ENCODE measurements around the gene ZBTB17.
"Not testable (repeated sequence)": the region's sequence is repeated elsewhere in the genome, so short reads cannot be mapped to it uniquely, and the experiment has no call there.

The ZBTB17 gene

DNA sequence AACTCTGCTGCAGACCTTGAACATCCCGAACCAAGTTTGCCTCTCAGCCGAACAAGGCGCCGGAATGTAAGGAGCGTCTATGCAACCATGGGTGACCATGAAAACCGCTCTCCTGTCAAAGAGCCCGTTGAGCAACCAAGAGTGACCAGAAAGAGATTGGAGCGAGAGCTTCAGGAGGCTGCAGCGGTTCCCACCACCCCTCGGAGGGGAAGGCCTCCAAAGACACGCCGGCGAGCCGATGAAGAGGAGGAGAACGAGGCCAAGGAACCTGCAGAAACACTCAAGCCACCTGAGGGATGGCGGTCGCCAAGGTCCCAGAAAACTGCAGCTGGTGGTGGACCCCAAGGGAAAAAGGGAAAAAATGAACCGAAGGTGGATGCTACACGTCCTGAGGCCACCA, 44.0 kb downstream of the ZBTB17 start:
- no peak for DNase-seq

DNA sequence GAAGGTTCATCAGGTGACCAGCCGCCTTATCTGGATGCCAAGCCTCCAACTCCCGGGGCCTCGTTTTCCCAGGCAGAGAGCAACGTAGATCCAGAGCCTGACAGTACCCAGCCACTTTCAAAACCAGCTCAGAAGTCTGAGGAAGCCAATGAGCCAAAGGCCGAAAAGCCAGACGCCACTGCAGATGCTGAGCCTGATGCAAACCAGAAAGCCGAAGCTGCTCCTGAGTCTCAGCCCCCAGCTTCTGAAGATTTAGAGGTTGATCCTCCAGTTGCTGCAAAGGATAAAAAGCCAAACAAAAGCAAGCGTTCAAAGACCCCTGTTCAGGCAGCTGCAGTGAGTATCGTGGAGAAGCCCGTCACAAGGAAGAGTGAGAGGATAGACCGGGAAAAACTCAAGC, 44.5 kb downstream of the ZBTB17 start:
- DNase-seq: no peak

DNA sequence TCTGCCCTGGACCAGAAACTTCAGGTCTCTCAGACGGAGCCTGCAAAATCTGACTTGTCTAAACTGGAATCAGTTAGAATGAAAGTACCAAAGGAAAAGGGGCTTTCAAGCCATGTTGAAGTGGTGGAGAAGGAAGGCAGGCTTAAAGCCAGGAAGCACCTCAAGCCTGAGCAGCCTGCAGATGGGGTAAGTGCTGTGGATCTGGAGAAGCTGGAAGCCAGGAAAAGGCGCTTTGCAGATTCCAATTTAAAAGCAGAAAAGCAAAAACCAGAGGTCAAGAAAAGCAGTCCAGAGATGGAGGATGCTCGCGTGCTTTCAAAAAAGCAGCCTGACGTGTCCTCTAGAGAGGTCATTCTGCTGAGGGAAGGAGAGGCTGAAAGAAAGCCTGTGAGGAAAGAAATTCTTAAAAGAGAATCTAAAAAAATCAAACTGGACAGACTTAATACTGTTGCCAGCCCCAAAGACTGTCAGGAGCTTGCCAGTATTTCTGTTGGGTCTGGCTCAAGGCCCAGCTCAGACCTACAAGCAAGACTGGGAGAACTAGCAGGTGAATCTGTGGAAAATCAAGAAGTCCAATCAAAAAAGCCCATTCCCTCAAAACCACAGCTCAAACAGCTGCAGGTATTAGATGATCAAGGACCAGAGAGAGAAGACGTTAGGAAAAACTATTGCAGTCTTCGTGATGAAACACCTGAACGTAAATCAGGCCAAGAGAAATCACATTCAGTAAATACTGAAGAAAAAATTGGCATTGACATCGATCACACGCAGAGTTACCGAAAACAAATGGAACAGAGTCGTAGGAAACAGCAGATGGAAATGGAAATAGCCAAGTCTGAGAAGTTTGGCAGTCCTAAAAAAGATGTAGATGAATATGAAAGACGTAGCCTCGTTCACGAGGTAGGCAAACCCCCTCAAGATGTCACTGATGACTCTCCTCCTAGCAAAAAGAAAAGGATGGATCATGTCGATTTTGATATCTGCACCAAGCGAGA, 46.6 kb downstream of the ZBTB17 start:
- DNase-seq: no peak

DNA sequence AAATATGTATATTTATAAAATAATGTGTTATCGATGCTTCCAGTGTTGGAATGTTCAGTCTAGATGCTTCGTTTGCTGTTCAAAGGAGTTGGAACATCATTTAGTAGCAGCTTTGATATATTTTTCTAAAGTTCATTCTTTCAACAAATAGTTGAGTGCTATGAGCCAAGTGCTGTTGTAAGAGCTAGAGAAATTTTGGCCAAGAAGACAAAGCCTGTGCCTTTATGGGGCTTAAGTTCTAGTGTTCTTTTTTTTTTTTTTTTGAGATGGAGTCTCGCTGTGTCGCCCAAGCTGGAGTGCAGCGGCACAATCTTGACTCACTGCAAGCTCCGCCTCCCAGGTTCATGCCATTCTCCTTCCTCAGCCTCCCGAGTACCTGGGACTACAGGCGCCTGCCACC, 49.5 kb downstream of the ZBTB17 start:
- not testable (repeated sequence) for DNase-seq

DNA sequence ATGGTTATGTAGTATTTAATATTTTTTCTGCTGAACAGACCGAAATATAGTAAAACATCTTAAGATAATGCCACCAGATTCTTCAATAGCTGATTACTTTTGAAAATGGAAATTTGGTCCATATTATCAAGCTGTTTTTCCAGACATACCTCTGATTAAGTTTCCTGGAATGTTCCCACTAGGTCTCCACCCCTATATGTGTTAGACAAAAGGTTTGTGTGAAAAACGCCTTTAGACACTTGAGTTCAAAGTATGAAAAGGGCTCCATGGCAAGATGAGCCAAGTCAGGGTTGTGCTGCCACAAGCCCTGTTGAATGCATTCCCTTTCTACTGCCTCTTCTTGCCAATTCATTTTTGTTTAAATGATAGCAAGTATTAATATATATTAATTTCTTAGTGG, 52.7 kb downstream of the ZBTB17 start:
- DNase-seq: no peak

DNA sequence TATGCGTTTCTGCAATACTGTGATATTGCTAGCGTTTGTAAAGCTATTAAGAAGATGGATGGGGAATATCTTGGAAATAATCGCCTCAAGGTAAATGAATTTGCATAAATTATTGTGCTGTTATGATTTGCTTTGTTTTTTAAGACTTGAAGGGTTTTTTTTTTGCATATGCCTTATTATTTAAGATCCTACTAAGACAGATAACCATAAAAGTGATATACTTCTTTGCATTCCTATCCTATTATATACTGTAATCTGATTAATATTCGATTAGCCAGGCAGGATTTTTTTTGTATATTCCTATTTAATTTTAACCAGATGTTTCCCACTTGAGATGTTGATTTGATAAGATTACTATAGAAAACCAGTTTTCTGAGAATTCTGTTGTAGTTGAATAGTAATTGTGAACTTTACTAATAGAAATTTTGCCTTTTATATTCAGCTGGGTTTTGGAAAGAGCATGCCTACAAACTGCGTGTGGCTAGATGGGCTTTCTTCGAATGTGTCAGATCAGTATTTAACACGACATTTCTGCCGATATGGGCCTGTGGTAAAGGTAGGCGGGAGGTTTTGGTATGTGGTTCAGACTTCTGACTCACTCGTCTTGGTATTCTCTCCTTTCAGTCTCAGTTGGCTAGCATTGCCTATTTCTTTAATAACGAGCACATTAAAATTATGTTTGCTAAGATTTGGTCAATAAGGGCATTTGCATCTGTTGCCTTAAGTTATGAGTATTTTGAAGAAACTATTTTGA, 56.8 kb downstream of the ZBTB17 start:
- no peak for DNase-seq

DNA sequence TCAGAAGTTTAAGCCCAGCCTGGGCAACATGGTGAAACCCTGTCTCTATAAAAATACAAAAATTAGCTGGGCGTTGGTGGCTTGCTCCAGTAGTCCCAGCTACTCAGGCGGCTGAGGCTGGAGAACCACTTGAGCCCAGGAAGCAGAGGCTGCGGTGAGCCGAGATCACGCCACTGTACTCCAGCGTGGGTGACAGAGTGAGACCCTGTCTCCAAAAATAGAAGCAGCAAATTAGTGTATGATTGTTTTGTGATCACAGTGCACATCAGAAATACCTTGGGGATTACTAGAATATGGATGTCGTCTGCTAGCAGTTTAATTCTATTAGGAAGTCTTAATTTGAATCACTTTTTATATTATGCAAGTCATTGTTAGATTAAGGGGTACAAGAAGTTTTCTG, 59.0 kb downstream of the ZBTB17 start:
- DNase-seq: no peak

DNA sequence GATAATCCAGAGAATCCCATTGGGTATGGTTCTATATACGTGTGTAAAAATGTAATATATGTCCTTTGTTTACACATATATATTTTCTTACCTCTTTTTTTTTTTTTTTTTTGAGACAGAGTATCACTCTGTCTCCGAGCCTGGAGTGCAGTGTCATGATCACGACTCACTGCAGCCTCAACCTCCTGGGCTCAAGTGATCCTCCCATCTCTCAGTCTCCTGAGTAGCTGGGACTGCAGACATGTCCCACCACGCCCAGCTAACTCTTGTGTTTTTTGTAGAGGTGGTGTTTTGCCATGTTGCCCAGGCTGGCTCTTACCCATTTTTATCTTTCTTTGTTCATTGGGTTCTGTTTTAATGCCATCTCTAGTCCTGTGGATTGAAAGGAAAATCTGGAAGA, 59.5 kb downstream of the ZBTB17 start:
- no peak for DNase-seq

DNA sequence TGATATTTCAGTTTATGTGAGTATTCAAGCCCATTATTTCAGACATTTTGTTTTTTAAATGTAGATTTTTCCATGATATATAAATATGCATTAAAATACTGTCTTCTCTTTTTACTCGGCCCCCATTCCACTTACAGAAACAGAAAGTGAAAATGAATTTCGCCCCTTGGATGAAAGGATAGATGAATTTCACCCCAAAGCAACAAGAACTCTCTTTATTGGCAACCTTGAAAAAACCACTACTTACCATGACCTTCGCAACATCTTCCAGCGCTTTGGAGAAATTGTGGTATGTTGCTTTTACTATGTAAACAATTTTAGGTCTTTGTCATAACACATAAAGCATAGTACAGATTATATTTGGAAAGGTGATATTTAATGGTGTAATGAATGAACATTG, 59.9 kb downstream of the ZBTB17 start:
- DNase-seq: no peak

DNA sequence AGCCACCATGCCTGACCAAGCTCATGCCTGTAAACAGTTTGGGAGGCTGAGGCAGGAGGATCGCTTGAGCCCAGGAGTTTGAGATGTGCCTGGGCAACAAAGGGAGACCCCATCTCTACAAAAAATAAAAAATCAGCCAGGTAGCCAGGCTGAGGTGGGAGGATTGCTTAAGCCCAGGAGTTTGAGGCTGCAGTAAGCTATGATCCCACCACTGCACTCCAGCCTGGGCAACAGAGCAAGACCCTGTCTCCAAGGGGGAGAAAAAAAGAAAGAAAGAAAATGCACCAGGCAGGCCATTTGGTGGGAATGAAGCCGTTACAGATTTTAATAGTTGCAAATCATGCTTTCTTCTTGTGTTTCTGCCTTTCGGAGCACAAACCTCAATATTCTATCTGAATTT, 62.3 kb downstream of the ZBTB17 start:
- DNase-seq: not testable (repeated sequence)

DNA sequence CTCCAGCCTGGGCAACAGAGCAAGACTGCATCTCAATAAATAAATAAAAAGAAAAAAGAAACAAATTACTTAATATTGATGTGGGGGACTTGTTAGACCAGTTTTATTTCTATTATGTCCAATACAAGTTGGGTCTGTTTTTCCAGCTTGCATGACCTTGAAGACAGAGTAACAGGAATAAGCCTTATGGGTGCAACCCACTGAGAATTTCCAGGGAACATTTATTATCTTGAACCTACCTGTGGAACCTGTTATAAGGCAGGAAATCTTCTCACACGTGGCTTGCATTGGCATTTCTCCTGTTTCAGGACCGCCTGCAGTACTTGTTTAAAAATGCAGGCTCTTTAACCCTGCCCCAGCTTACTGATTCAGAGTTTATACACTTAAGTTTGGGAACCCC, 64.0 kb downstream of the ZBTB17 start:
- DNase-seq: no peak

DNA sequence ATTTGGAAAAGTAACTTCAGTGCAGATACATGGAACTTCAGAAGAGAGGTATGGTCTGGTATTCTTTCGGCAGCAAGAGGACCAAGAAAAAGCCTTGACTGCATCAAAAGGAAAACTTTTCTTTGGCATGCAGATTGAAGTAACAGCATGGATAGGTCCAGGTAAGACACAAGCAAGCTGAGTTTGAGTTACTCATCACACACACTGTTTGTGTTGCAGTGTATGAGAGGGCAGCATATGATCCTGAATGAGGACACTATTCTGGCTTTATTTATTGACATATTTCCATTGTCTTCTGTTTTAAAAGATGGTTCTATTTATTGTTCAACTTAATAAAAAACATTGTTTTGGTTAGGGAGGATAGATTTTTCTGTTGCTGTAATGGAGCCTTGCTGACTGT, 64.8 kb downstream of the ZBTB17 start:
- no peak for DNase-seq

DNA sequence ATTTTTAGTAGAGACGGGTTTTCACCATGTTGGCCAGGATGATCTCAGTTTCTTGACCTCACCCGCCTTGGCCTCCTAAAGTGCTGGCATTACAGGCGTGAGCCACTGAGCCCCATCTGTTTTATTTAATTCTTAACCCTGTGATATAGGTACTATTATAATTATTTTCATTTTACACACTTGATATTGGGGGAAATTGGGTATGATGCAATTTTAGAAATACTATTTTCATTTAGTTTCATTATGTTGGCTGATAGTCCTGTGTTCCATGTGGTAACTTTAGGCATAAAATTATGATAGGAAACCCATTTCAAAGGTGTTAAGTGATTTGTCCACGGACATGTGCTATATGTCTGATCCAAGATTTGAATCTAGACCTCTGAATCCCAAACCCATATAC, 67.3 kb downstream of the ZBTB17 start:
- no peak for DNase-seq

DNA sequence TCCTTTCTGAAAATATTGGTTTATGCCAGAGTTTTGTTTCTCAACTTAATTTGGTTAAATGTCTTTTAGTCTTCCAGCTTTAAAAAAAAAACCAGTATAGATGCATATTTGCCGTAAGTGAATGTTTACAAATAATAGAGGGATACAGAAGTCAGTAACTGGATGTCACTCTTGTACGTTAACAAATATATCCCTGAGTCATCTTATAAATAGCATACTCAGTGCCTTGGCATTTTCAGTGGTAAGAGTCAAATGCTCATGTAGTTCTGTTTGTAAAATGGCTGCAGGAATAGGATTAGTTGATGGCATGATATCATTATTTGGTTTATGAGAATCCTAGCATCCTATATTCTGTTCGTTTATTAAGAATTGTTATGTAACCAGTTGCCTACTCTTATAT, 73.0 kb downstream of the ZBTB17 start:
- no peak for DNase-seq

DNA sequence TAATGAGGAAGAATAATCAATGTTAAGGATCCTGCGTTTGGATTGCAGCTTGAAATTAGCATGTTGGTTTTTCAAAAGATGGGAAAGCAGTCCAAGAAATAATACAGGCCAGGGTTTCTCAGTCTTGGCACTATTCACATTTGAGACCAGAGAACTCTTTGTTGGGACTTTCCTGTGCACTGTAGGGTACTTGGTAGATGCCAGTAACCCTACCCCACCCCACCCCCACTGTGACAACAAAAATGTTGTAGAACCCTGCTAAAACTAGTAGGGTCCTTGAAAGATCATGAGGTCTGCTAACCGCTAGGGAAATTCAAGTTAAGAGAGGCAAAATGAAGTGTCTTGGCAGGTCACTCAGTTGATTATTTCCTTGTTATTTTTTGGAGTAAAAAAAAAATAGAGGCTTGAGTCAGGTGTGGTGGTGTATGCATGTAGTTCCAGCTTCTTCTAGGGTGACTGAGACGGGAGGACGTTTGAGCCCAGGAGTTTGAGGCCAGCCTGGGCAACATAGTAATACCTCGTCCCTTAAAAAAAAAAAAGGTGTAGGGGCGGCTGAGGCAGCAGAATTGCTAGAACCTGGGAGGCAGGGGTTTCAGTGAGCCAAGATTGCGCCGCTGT, 75.1 kb downstream of the ZBTB17 start:
- DNase-seq: no peak

DNA sequence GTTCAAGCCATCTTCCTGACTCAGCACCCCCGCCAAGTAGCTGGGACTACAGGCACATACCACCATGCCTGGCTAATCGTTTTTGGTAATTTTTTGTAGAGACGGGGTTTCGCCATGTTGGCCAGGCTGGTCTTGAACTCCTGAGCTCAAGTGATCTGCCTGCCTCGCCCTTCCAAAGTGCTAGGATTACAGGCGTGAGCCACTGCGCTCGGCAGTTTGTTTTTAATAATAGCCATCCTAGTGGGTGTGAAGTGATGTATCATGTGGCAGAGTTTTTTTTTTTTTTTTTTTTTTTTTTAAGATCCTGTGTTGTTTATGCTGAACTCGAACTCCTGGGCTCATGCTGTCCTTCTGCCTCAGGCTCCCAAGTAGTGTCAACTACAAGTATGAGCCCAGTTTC, 76.6 kb downstream of the ZBTB17 start:
- no peak for DNase-seq

DNA sequence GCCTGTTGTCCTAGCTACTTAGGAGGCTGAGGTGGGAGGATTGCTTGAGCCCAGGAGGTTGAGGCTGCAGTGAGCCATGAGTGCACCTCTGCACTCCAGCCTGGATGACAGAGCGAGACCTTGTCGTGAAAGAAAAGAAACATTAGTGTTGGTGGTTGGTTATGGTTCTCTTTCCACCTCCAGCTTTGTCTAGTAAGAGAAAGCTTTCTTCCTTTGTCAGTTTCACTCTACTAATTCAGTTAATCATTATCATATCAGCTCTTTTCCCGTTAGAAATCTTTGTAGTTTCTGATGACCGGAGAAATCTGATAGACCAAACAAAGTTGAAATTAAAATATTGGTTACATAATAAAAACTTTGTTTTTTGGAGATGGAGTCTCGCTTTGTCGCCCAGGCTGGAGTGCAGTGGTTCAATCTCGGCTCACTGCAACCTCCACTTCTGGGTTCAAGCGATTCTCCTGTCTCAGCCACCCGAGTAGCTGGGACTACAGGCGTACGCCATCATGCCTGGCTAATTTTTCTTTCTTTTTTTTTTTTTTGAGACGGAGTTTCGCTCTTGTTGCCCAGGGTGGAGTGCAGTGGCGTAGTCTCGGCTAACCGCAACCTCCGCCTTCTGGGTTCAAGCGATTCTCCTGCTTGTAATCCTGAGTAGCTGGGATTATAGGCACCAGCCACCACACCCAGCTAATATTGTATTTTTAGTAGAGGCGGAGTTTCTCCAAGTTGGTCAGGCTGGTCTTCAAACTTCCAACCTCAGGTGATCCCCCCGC, 78.9 kb downstream of the ZBTB17 start:
- DNase-seq: not testable (repeated sequence)

DNA sequence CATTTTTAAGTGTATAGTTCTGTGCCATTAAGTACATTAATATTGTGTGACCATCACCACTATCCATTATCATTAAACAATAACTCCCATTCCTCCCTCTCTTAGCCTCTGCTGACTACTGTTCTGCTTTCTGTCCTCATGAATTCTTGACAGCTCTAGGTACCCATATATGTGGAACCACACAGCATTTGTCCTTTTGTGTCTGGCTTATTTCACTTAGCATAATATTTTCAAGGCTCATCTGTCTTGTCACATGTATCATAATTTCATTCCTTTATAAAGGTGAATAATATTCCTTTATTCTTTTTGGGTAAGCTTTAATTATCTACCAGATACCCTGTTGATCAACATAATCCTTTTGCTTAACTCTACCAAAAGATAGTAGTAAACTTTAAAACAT, 80.7 kb downstream of the ZBTB17 start:
- no peak for DNase-seq

DNA sequence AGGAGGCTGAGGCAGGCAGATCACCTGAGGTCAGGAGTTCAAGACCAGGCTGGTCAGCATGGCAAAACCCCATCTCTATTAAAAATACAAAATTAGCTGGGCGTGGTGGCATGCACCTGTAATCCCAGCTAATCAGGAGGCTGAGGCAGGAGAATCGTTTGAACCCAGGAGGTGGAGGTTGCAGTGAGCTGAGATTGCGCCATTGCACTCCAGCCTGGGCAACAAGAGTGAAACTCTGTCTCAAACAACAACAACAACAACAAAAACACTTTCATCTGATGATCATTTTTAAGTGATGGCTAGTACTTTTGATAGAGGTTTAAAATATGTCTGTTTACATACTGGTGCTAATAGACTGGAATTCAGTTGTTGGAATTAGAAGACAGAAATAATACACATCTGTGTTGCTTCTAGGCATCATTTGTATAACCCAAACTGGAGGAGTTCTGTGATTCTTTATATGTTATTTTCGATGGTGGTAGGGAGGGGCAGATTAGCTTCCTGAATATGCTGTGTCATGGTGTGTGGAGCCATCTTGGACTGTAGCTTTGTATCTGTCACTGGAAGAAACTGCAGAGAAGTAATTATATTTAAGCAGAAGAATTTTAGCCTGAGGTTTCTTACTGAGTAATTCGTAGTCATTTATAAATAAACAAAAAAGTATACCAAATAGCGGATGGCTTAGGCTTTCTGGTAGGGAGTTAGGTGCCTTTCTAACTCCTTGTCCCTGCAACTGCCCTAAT, 82.9 kb downstream of the ZBTB17 start:
- DNase-seq: not testable (repeated sequence)
